ENCODE results near the gene CKLF. TPM values are rescaled to one million over a fixed set of nuclear protein-coding genes. Genes with fewer than 3 reads are reported as not detected.
A peak's percentile ranks its signal among the peaks of the same experiment; 100 is the strongest.

The CKLF gene
- total RNA-seq, 1 experiment from 2014 or later, result 21.0 TPM

- Mint-ChIP-seq H3K27ac (no peak overlapping the region), H3K4me1 (peaks cover 31% of the 10 kb centered on the region), H3K27me3 (ENCODE audit: low read depth) (peaks cover 6% of the 10 kb centered on the region; the same call in 1 of the 2 replicates), H3K36me3 (peaks cover 8% of the 10 kb centered on the region; the same call in 1 of the 2 replicates), H3K9me3 (no peaks in the 10 kb centered on the region), H3K4me3 (peak overlapping the region; percentile 56)
- DNase-seq (ENCODE audit: low spot score) (peak; percentile 60), ATAC-seq (no peak; the same call in 1 of the 2 replicates)
- TF ChIP-seq ZNF416 (CRISPR knock-in tag; IDR thresholded peaks at IDR 0.05) (no peak), NR3C1 (CRISPR knock-in tag; conservative IDR thresholded peaks at IDR 0.05; ENCODE audit: low read depth) (0 out of 2 replicates have a peak, but pooled peaks have one; percentile 32), GTF2I (CRISPR knock-in tag; conservative IDR thresholded peaks at IDR 0.05) (peak; percentile 66), ZNF121 (CRISPR knock-in tag; IDR thresholded peaks at IDR 0.05) (peak; percentile 21; the same call in 1 of the 2 replicates)
- ChIA-PET CTCF (no interaction called here), POLR2A (no interaction called here)
Measured at GRCh38 chr16:66605177-66605978, 53.0 kb downstream of the CKLF start.

GRCh38 chr16:66605979-66606751 lies 53.8 kb downstream of the CKLF start:
- ATAC-seq (no peak), DNase-seq (ENCODE audit: low spot score) (no peak)
- Mint-ChIP-seq H3K4me3 (peak overlapping the region; percentile 56), H3K27me3 (ENCODE audit: low read depth) (peaks cover 6% of the 10 kb centered on the region; the same call in 1 of the 2 replicates), H3K27ac (peak overlapping the region; percentile 42; the same call in 1 of the 2 replicates), H3K36me3 (peaks cover 15% of the 10 kb centered on the region; the same call in 1 of the 2 replicates), H3K9me3 (no peaks in the 10 kb centered on the region), H3K4me1 (peaks cover 31% of the 10 kb centered on the region)
- TF ChIP-seq, protein P1, sequence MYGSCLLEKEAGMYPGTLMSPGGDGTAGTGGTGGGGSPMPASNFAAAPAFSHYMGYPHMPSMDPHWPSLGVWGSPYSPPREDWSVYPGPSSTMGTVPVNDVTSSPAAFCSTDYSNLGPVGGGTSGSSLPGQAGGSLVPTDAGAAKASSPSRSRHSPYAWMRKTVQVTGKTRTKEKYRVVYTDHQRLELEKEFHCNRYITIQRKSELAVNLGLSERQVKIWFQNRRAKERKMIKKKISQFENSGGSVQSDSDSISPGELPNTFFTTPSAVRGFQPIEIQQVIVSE (CRISPR knock-in tag; IDR thresholded peaks at IDR 0.05; ENCODE audit: borderline replicate concordance), result no peak
- TF ChIP-seq RELA (CRISPR knock-in tag; IDR thresholded peaks at IDR 0.05; ENCODE audit: borderline replicate concordance) (no peak), ZNF671 (CRISPR knock-in tag; IDR thresholded peaks at IDR 0.05) (no peak), ZNF121 (CRISPR knock-in tag; IDR thresholded peaks at IDR 0.05) (no peak), NR1H2 (CRISPR knock-in tag; IDR thresholded peaks at IDR 0.05) (no peak), E2F1 (CRISPR knock-in tag; IDR thresholded peaks at IDR 0.05) (no peak)
- ChIA-PET CTCF (interaction anchor here (1.0 to 4.0 kb wide), 3 partner anchors 46 to 224 kb away, joined by 3 to 70 read pairs (median 3); partner anchors contain the start of gene NAE1), POLR2A (no interaction called here)

DNA sequence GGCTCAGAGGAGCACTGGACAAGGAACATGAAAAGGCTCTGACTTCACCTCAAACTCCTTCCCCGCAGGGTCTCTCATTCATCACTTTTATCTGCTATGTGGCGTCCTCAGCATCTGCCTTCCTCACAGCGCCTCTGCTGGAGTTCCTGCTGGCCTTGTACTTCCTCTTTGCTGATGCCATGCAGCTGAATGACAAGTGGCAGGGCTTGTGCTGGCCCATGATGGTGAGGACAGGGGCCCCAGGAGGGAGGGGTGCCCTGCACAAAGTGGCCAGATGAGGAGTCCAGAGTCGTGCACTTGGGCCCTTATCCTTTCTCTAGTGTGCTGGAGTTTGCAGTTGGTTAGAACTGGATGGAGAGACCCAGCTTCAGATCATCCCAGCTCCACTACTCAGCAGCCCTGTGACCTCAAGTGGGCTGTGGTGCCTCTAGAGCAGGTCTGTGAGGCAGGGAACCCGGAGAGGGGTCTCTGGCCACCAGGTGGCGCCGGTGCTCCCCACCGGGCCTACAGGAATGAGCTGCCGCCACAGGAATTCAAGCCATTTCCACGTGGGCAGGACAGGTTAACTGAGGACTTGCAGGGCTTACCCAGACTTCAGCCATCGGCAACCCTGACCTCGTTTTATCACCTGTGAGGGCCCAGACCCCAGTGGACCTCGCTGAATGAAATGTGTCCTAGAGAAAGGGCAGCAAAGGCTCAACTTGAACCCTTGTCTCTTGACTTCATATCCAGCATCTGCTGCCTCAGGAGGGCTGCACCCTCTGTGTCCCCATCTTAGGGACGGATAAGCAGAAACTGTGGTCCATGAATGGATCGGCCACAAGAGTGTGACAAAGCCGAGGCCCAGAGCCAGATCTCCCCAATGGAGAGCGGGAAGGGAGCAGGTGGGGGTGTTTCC lies 56.1 kb downstream of the CKLF start:
- ATAC-seq (peak; percentile 54), DNase-seq (ENCODE audit: low spot score) (peak; percentile 94)
- ChIA-PET CTCF (interaction anchor here (0.5 to 4.0 kb wide), 70 partner anchors 10 to 438 kb away, joined by 3 to 70 read pairs (median 5); partner anchors contain the start of genes CKLF, CMTM2, CMTM4 and DYNC1LI2), POLR2A (interaction anchor here (1.7 kb wide), 1 partner anchor 42 kb away, joined by 6 read pairs; no protein-coding TSS in a partner anchor)
- H3K27ac Mint-ChIP-seq, result peak overlapping the region; percentile 84; the same call in 1 of the 2 replicates
- 0 out of 2 replicates have a peak, but pooled peaks have one; percentile 64 for TF ChIP-seq ZNF232 (CRISPR knock-in tag; IDR thresholded peaks at IDR 0.05)
- TF ChIP-seq JUN (CRISPR knock-in tag; IDR thresholded peaks at IDR 0.05), result no peak
- no peak for TF ChIP-seq ZNF396 (CRISPR knock-in tag; IDR thresholded peaks at IDR 0.05; ENCODE audit: borderline replicate concordance)
- peak; percentile 85 for TF ChIP-seq MAX (CRISPR knock-in tag; IDR thresholded peaks at IDR 0.05)
- TF ChIP-seq MYBL2 (CRISPR knock-in tag; IDR thresholded peaks at IDR 0.05), result no peak
- TF ChIP-seq NR2C2 (CRISPR knock-in tag; IDR thresholded peaks at IDR 0.05), result no peak
- TF ChIP-seq HMGA2 (CRISPR knock-in tag; IDR thresholded peaks at IDR 0.05), result no peak
- peak; percentile 75 for TF ChIP-seq CTCF (IDR thresholded peaks at IDR 0.05)
- TF ChIP-seq FOXK1 (CRISPR knock-in tag; IDR thresholded peaks at IDR 0.05), result 0 out of 2 replicates have a peak, but pooled peaks have one; percentile 36
- TF ChIP-seq, protein P2, sequence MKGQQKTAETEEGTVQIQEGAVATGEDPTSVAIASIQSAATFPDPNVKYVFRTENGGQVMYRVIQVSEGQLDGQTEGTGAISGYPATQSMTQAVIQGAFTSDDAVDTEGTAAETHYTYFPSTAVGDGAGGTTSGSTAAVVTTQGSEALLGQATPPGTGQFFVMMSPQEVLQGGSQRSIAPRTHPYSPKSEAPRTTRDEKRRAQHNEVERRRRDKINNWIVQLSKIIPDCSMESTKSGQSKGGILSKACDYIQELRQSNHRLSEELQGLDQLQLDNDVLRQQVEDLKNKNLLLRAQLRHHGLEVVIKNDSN (CRISPR knock-in tag; IDR thresholded peaks at IDR 0.05), result no peak; the same call in 1 of the 2 replicates
- peak; percentile 69; the same call in 1 of the 2 replicates for TF ChIP-seq GABPB1 (CRISPR knock-in tag; IDR thresholded peaks at IDR 0.05)
- peaks cover 26% of the 10 kb centered on the region for H3K4me1 Mint-ChIP-seq
- no peak overlapping the region for H3K4me3 Mint-ChIP-seq
- no peaks in the 10 kb centered on the region for H3K27me3 Mint-ChIP-seq (ENCODE audit: low read depth)
- H3K36me3 Mint-ChIP-seq, result peaks cover 25% of the 10 kb centered on the region
- H3K9me3 Mint-ChIP-seq, result no peaks in the 10 kb centered on the region

Data from WTC11 (cell line).